NT2/D1 (cell line): ENCODE results near the gene CCAR1.
"Not testable (repeated sequence)": the region's sequence is repeated elsewhere in the genome, so short reads cannot be mapped to it uniquely, and the experiment has no call there.

Experiments
- DNase-seq: peaks from one replicate; pipeline ENCODE4 v3.0.0-alpha.2; 2011; ENCODE audit warnings: low read depth, low spot score
- H3K27me3 ChIP-seq: 2 replicates; pipeline ENCODE4 v1.6.0; 2011; ENCODE audit warnings: mild to moderate bottlenecking; ENCODE audit not compliant: insufficient read length, insufficient read depth
- H3K36me3 ChIP-seq: 2 replicates; pipeline ENCODE4 v1.6.1; 2011; ENCODE audit warnings: mild to moderate bottlenecking, low read length, mixed read lengths; ENCODE audit not compliant: insufficient read depth, insufficient read length
- H3K4me1 ChIP-seq: 2 replicates; pipeline ENCODE4 v1.5.1; 2011; ENCODE audit not compliant: insufficient read depth, insufficient read length
- H3K4me3 ChIP-seq: 2 replicates; pipeline ENCODE4 v1.5.1; 2011; ENCODE audit warnings: low read depth; ENCODE audit not compliant: insufficient read length
- H3K9ac ChIP-seq: 2 replicates; pipeline ENCODE4 v1.6.0; 2011; ENCODE audit warnings: low read depth; ENCODE audit not compliant: insufficient read length
- H3K9me3 ChIP-seq: 2 replicates; pipeline ENCODE4 v1.5.1; 2011; ENCODE audit warnings: mild to moderate bottlenecking, low read length; ENCODE audit not compliant: insufficient read depth
- SUZ12 ChIP-seq: IDR thresholded peaks from 2 replicates; pipeline ENCODE4 v1.6.1; 2011; ENCODE audit not compliant: insufficient read length, insufficient read depth; ENCODE audit errors: extremely low read depth
- YY1 ChIP-seq: IDR thresholded peaks from 2 replicates; pipeline ENCODE4 v1.6.1; 2011; ENCODE audit not compliant: insufficient read length, insufficient read depth
- ZNF274 ChIP-seq: IDR thresholded peaks from 2 replicates; pipeline ENCODE4 v1.6.1; 2011; ENCODE audit warnings: mild to moderate bottlenecking, low read depth, low read length

CCAR1 gene

GRCh38 chr10:68742397-68742796 lies 21.4 kb downstream of the CCAR1 start:
- DNase-seq = no peak
- Histone ChIP-seq H3K4me1 (no peaks in the 10 kb centered on the region), H3K4me3 (no peak overlapping the region), H3K27me3 (no peaks in the 10 kb centered on the region), H3K9me3 (no peaks in the 10 kb centered on the region), H3K9ac (no peak overlapping the region), H3K36me3 (peaks cover 84% of the 10 kb centered on the region)
- no peak for TF ChIP-seq SUZ12
- TF ChIP-seq ZNF274 = no peak
- no peak for TF ChIP-seq YY1

GRCh38 chr10:68752711-68753350 lies 31.8 kb downstream of the CCAR1 start:
- no peaks in the 10 kb centered on the region for H3K4me1 ChIP-seq
- no peak overlapping the region for H3K4me3 ChIP-seq
- no peaks in the 10 kb centered on the region for H3K27me3 ChIP-seq
- peaks cover 88% of the 10 kb centered on the region for H3K36me3 ChIP-seq
- H3K9ac ChIP-seq = no peak overlapping the region
- no peak for TF ChIP-seq YY1
- TF ChIP-seq ZNF274 = no peak
- no peaks in the 10 kb centered on the region for H3K9me3 ChIP-seq
- no peak for DNase-seq

GRCh38 chr10:68756246-68756645 lies 35.2 kb downstream of the CCAR1 start:
- no peak for TF ChIP-seq SUZ12
- TF ChIP-seq ZNF274 = no peak
- no peak for TF ChIP-seq YY1
- Histone ChIP-seq H3K4me3 (no peak overlapping the region), H3K9me3 (no peaks in the 10 kb centered on the region), H3K4me1 (no peaks in the 10 kb centered on the region), H3K9ac (no peak overlapping the region), H3K27me3 (no peaks in the 10 kb centered on the region), H3K36me3 (peaks cover 85% of the 10 kb centered on the region)
- no peak for DNase-seq

GRCh38 chr10:68756766-68757165 lies 35.7 kb downstream of the CCAR1 start:
- no peak for TF ChIP-seq YY1
- TF ChIP-seq SUZ12 = no peak
- no peak for TF ChIP-seq ZNF274
- Histone ChIP-seq H3K9ac (no peak overlapping the region), H3K4me3 (no peak overlapping the region), H3K36me3 (peaks cover 84% of the 10 kb centered on the region), H3K4me1 (no peaks in the 10 kb centered on the region), H3K9me3 (no peaks in the 10 kb centered on the region), H3K27me3 (no peaks in the 10 kb centered on the region)
- DNase-seq = no peak

- no peak for DNase-seq
- Histone ChIP-seq H3K9ac (no peak overlapping the region), H3K4me1 (no peaks in the 10 kb centered on the region), H3K4me3 (no peak overlapping the region), H3K36me3 (peaks cover 79% of the 10 kb centered on the region), H3K9me3 (no peaks in the 10 kb centered on the region), H3K27me3 (no peaks in the 10 kb centered on the region)
- TF ChIP-seq ZNF274 (no peak), YY1 (no peak), SUZ12 (no peak)
These were observed 38.3 kb downstream of the CCAR1 start for GRCh38 chr10:68759223-68759863.

GRCh38 chr10:68759967-68760366 lies 38.9 kb downstream of the CCAR1 start:
- Histone ChIP-seq H3K4me3 (no peak overlapping the region), H3K9me3 (no peaks in the 10 kb centered on the region), H3K4me1 (no peaks in the 10 kb centered on the region), H3K9ac (no peak overlapping the region), H3K27me3 (no peaks in the 10 kb centered on the region), H3K36me3 (peaks cover 76% of the 10 kb centered on the region)
- DNase-seq = no peak
- TF ChIP-seq SUZ12 = no peak
- TF ChIP-seq YY1 = no peak
- no peak for TF ChIP-seq ZNF274

GRCh38 chr10:68767407-68767806 lies 46.4 kb downstream of the CCAR1 start:
- peaks cover 74% of the 10 kb centered on the region for H3K36me3 ChIP-seq
- not testable (repeated sequence) for H3K9me3 ChIP-seq, H3K27me3 ChIP-seq, H3K4me1 ChIP-seq, DNase-seq, H3K4me3 ChIP-seq, H3K9ac ChIP-seq

- H3K9ac ChIP-seq = no peak overlapping the region
- H3K4me3 ChIP-seq = no peak overlapping the region
- TF ChIP-seq ZNF274 (no peak), YY1 (no peak), SUZ12 (no peak)
- peaks cover 65% of the 10 kb centered on the region for H3K36me3 ChIP-seq
- H3K27me3 ChIP-seq = no peaks in the 10 kb centered on the region
- no peaks in the 10 kb centered on the region for H3K9me3 ChIP-seq
- H3K4me1 ChIP-seq = no peaks in the 10 kb centered on the region
- no peak for DNase-seq
These were observed 60.9 kb downstream of the CCAR1 start for GRCh38 chr10:68781613-68782574.
